ENCODE results near the gene MAPKAP1. TPM values are rescaled to one million over a fixed set of nuclear protein-coding genes. Genes with fewer than 3 reads are reported as not detected.

Gene MAPKAP1
- total RNA-seq, 2 donors from 2014 or later = 75.3 to 91.6 TPM

- Histone ChIP-seq H3K9ac (ENCODE audit: extremely low read depth, low read length, poor library complexity, severe bottlenecking) (no peak overlapping the region), H3K4me1 (ENCODE audit: control insufficient read depth, insufficient read depth, low read length) (no peaks in the 10 kb centered on the region), H3K27ac (ENCODE audit: low read depth, low read length) (no peak overlapping the region), H3K36me3 (ENCODE audit: control insufficient read depth, insufficient read depth, low read length) (peaks cover 4% of the 10 kb centered on the region), H3K9me3 (ENCODE audit: control insufficient read depth, low read length) (peaks cover 13% of the 10 kb centered on the region), H3K27me3 (ENCODE audit: control insufficient read depth, insufficient read depth, low read length, poor library complexity, severe bottlenecking) (no peaks in the 10 kb centered on the region), H3K4me3 (ENCODE audit: low read length) (no peak overlapping the region)
- no peak for DNase-seq
- peaks cover 15% of the 10 kb centered on the region for H3K36me3 Mint-ChIP-seq (ENCODE audit: low read depth)
- H3K9me3 Mint-ChIP-seq = peaks cover 4% of the 10 kb centered on the region
- H3K27ac Mint-ChIP-seq = no peak overlapping the region
- H3K4me3 Mint-ChIP-seq = no peak overlapping the region
- peaks cover 3% of the 10 kb centered on the region for H3K4me1 Mint-ChIP-seq
- TF ChIP-seq CTCF (conservative IDR thresholded peaks at IDR 0.05) = no peak
- H3K27me3 Mint-ChIP-seq (ENCODE audit: insufficient read depth) = no peaks in the 10 kb centered on the region
- 100% methylated on average over 2 of the region's 2 CpGs; no CpG with 5 or more reads in 1 of the 2 experiments for WGBS, 2 experiments (ENCODE audit: insufficient coverage in 1 of 2, insufficient read length in 1 of 2)
Observed at GRCh38 chr9:125565126-125565525, 141.9 kb downstream of the MAPKAP1 start.

GRCh38 chr9:125564631-125565030 lies 142.4 kb downstream of the MAPKAP1 start:
- H3K4me3 Mint-ChIP-seq = no peak overlapping the region
- no peaks in the 10 kb centered on the region for H3K9me3 Mint-ChIP-seq
- 91 to 93% methylated on average over 3 to 4 of the region's 4 CpGs for WGBS, 2 experiments (ENCODE audit: insufficient coverage in 1 of 2, insufficient read length in 1 of 2)
- Histone ChIP-seq H3K4me1 (ENCODE audit: control insufficient read depth, insufficient read depth, low read length) (no peaks in the 10 kb centered on the region), H3K9ac (ENCODE audit: extremely low read depth, low read length, poor library complexity, severe bottlenecking) (no peak overlapping the region), H3K36me3 (ENCODE audit: control insufficient read depth, insufficient read depth, low read length) (no peaks in the 10 kb centered on the region), H3K9me3 (ENCODE audit: control insufficient read depth, low read length) (peaks cover 8% of the 10 kb centered on the region), H3K27me3 (ENCODE audit: control insufficient read depth, insufficient read depth, low read length, poor library complexity, severe bottlenecking) (no peaks in the 10 kb centered on the region), H3K4me3 (ENCODE audit: low read length) (no peak overlapping the region), H3K27ac (ENCODE audit: low read depth, low read length) (no peak overlapping the region)
- H3K4me1 Mint-ChIP-seq = peaks cover 3% of the 10 kb centered on the region
- H3K27me3 Mint-ChIP-seq (ENCODE audit: insufficient read depth) = no peaks in the 10 kb centered on the region
- no peak overlapping the region for H3K27ac Mint-ChIP-seq
- peaks cover 12% of the 10 kb centered on the region for H3K36me3 Mint-ChIP-seq (ENCODE audit: low read depth)
- no peak for DNase-seq
- no peak for TF ChIP-seq CTCF (conservative IDR thresholded peaks at IDR 0.05)

GRCh38 chr9:125561509-125562148 lies 145.4 kb downstream of the MAPKAP1 start:
- Histone ChIP-seq H3K9me3 (ENCODE audit: control insufficient read depth, low read length) (no peaks in the 10 kb centered on the region), H3K4me1 (ENCODE audit: control insufficient read depth, insufficient read depth, low read length) (no peaks in the 10 kb centered on the region), H3K27me3 (ENCODE audit: control insufficient read depth, insufficient read depth, low read length, poor library complexity, severe bottlenecking) (no peaks in the 10 kb centered on the region), H3K4me3 (ENCODE audit: low read length) (no peak overlapping the region), H3K36me3 (ENCODE audit: control insufficient read depth, insufficient read depth, low read length) (peaks cover 10% of the 10 kb centered on the region), H3K27ac (ENCODE audit: low read depth, low read length) (no peak overlapping the region), H3K9ac (ENCODE audit: extremely low read depth, low read length, poor library complexity, severe bottlenecking) (no peak overlapping the region)
- Mint-ChIP-seq H3K36me3 (ENCODE audit: low read depth) (peaks cover 2% of the 10 kb centered on the region), H3K27ac (no peak overlapping the region), H3K4me3 (no peak overlapping the region), H3K27me3 (ENCODE audit: insufficient read depth) (no peaks in the 10 kb centered on the region), H3K4me1 (peaks cover 8% of the 10 kb centered on the region), H3K9me3 (no peaks in the 10 kb centered on the region)
- whole genome bisulfite sequencing, 2 experiments (ENCODE audit: insufficient coverage in 1 of 2, insufficient read length in 1 of 2) = 88 to 91% methylated on average over 4 of the region's 4 CpGs
- no peak for DNase-seq
- TF ChIP-seq CTCF (conservative IDR thresholded peaks at IDR 0.05) = no peak
